Liver (tissue), 9 donors: ENCODE measurements around the gene GRIK1. TPM values are rescaled to one million over a fixed set of nuclear protein-coding genes. Genes with fewer than 3 reads are reported as not detected.

ENCODE experiments used
- DNase-seq: peaks from one replicate; pipeline ENCODE4 v3.0.0-alpha.2; 2017; ENCODE audit warnings: low spot score
- H3K27ac ChIP-seq, 2 donors: one replicate each; pipeline ENCODE4 v1.7.0; 2013; ENCODE audit warnings: inconsistent platforms in 2 of 2, low read length in 2 of 2, control low read depth in 1 of 2, low read depth in 1 of 2, mild to moderate bottlenecking in 1 of 2
- H3K27me3 ChIP-seq, 4 donors: one replicate each; pipeline versions ENCODE4 v1.6.1 to v1.7.0; 2013; ENCODE audit warnings: low read length in 3 of 4, inconsistent platforms in 1 of 4, mild to moderate bottlenecking in 1 of 4, moderate library complexity in 1 of 4; ENCODE audit not compliant: control insufficient read depth in 4 of 4, insufficient read depth in 4 of 4
- H3K36me3 ChIP-seq, 4 donors: one replicate each; pipeline versions ENCODE4 v1.6.1 to v1.7.0; 2013; ENCODE audit warnings: low read length in 3 of 4, mild to moderate bottlenecking in 3 of 4, low read depth in 1 of 4, moderate library complexity in 1 of 4; ENCODE audit not compliant: control insufficient read depth in 4 of 4, insufficient read depth in 3 of 4
- H3K4me1 ChIP-seq, 4 donors: one replicate each; pipeline versions ENCODE4 v1.6.1 to v1.7.0; 2013; ENCODE audit warnings: low read length in 3 of 4, mild to moderate bottlenecking in 3 of 4, moderate library complexity in 1 of 4; ENCODE audit not compliant: control insufficient read depth in 4 of 4, insufficient read depth in 4 of 4
- H3K4me3 ChIP-seq, 3 donors: one replicate each; pipeline versions ENCODE4 v1.6.1 to v1.7.0; 2013; ENCODE audit warnings: low read length in 3 of 3, control low read depth in 1 of 3, low read depth in 1 of 3, mild to moderate bottlenecking in 1 of 3
- H3K9ac ChIP-seq, 2 donors: one replicate each; pipeline ENCODE4 v1.7.0; 2013; ENCODE audit warnings: low read length in 2 of 2, mild to moderate bottlenecking in 2 of 2, moderate library complexity in 2 of 2, control low read depth in 1 of 2, low read depth in 1 of 2
- H3K9me3 ChIP-seq, 4 donors: one replicate each; pipeline versions ENCODE4 v1.6.1 to v1.7.0; 2013; ENCODE audit warnings: low read length in 3 of 4; ENCODE audit not compliant: control insufficient read depth in 4 of 4
- EGR1 ChIP-seq, 2 donors: IDR thresholded peaks; 2 replicates each; pipeline ENCODE4 v1.6.1; 2016 to 2018; ENCODE audit warnings: antibody characterized with exemption in 2 of 2, low read depth in 2 of 2
- FOXA1 ChIP-seq: IDR thresholded peaks from 2 replicates; pipeline ENCODE4 v1.6.1; 2016; ENCODE audit warnings: antibody characterized with exemption
- FOXA2 ChIP-seq: IDR thresholded peaks from 2 replicates; pipeline ENCODE4 v1.6.1; 2016; ENCODE audit warnings: antibody characterized with exemption
- HNF4A ChIP-seq, 2 donors: conservative IDR thresholded peaks; 2 replicates each; pipeline ENCODE4 v1.6.1; 2016; ENCODE audit warnings: antibody characterized with exemption in 2 of 2, mild to moderate bottlenecking in 2 of 2
- HNF4G ChIP-seq: IDR thresholded peaks from 2 replicates; pipeline ENCODE4 v1.6.1; 2016; ENCODE audit warnings: antibody characterized with exemption
- JUND ChIP-seq, 2 donors: IDR thresholded peaks; 2 replicates each; pipeline ENCODE4 v1.6.1; 2016; ENCODE audit warnings: antibody characterized with exemption in 2 of 2
- NR2F2 ChIP-seq: IDR thresholded peaks from 2 replicates; pipeline ENCODE4 v1.6.1; 2016; ENCODE audit warnings: antibody characterized with exemption
- RAD21 ChIP-seq, 2 donors: IDR thresholded peaks; 2 replicates each; pipeline ENCODE4 v1.6.1; 2016; ENCODE audit warnings: antibody characterized with exemption in 2 of 2, mild to moderate bottlenecking in 2 of 2
- RXRA ChIP-seq, 2 donors: IDR thresholded peaks; 2 replicates each; pipeline ENCODE4 v1.6.1; 2017 to 2018; ENCODE audit warnings: antibody characterized with exemption in 2 of 2, mild to moderate bottlenecking in 1 of 2
- SP1 ChIP-seq: IDR thresholded peaks from 2 replicates; pipeline ENCODE4 v1.6.1; 2018; ENCODE audit warnings: antibody characterized with exemption, mild to moderate bottlenecking
- TAF1 ChIP-seq: conservative IDR thresholded peaks from 2 replicates; pipeline ENCODE4 v1.6.1; 2016; ENCODE audit warnings: antibody characterized with exemption, mild to moderate bottlenecking
- YY1 ChIP-seq: IDR thresholded peaks from 2 replicates; pipeline ENCODE4 v1.6.1; 2016; ENCODE audit warnings: antibody characterized with exemption, mild to moderate bottlenecking
- WGBS: extraction: QIAGEN DNeasy Blood & Tissue Kit; methylation state at CpG from one replicate; pipeline ENCODE4 v1.1.7; 2013; 5-methylcytosine and 5-hydroxymethylcytosine counted together
- polyA plus RNA-seq, 2 donors: library from polyadenylated mRNA; stranded (reverse) in 1 of 2; unstranded in 1 of 2; fragments of 200-250 nt in 1 of 2; fragments of >200 nt in 1 of 2; fragmentation: Nextera tagmentation in 1 of 2; extraction: Ambion mirVana in 1 of 2; gene quantifications; one replicate each; pipeline versions ENCODE4 v1.2.1 to v1.2.3, GENCODE V29; 2013 to 2015
- total RNA-seq, 2 donors: library from RNA; depleted of rRNA; stranded (reverse); fragments of >200 nt; gene quantifications; one replicate each; pipeline ENCODE4 v1.2.3, GENCODE V29; 2014
- TF ChIP-seq, protein P1 (sequence below): IDR thresholded peaks from 2 replicates; pipeline ENCODE4 v1.6.1; 2016; ENCODE audit warnings: antibody characterized with exemption, mild to moderate bottlenecking
- TF ChIP-seq, protein P2 (sequence below): IDR thresholded peaks from 2 replicates; pipeline ENCODE4 v1.6.1; 2016; ENCODE audit warnings: antibody characterized with exemption
- TF ChIP-seq, protein P3 (sequence below): fragments of 150-350 bp; IDR thresholded peaks from 2 replicates; pipeline ENCODE4 v1.5.1; 2017; ENCODE audit warnings: improper control_type of control experiment, low read depth, low read length; ENCODE audit not compliant: missing input control
- donor health status: healthy.
- donor health status: healthy.
- donor health status: healthy.
- donor health status: healthy.
- donor health status: healthy.

Gene GRIK1
- total and polyA plus RNA-seq, 4 donors: 0.02 to 0.14 (median 0.05) TPM; not detected in 1

DNA sequence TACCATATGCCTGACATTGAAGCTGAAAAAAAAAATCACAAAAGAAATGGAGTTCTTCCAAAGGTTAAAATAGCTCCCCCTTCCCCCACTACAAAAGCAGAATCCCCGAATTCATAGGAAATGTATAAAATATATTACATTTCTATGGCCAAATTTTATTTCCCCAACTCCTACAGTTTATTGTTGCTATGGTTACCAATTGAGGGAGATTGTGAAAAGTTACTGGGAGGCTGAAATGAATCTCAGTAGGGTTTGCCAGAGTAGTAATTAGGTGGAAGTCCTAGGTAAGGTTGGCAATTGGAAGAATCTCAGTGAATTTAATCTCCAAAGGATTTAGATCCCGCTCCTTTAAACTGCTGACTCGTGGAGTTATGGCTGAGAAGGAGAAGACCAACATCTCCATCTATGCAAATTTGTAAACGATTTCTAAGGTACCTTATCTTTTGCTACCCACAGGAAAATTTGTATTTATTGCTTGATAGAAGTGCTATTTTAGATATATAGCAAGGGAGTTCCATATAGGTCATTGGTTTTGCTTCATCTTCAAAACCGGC, 359.0 kb downstream of the GRIK1 start:
- WGBS: 91% methylated on average over 5 of the region's 5 CpGs
- Histone ChIP-seq H3K4me1 (no peaks in the 10 kb centered on the region), H3K4me3 (no peak overlapping the region), H3K36me3 (no peaks in the 10 kb centered on the region), H3K27me3 (no peaks in the 10 kb centered on the region), H3K9me3 (no peaks in the 10 kb centered on the region), H3K27ac (no peak overlapping the region), H3K9ac (no peak overlapping the region)
- no peak for DNase-seq
- TF ChIP-seq, protein P1, sequence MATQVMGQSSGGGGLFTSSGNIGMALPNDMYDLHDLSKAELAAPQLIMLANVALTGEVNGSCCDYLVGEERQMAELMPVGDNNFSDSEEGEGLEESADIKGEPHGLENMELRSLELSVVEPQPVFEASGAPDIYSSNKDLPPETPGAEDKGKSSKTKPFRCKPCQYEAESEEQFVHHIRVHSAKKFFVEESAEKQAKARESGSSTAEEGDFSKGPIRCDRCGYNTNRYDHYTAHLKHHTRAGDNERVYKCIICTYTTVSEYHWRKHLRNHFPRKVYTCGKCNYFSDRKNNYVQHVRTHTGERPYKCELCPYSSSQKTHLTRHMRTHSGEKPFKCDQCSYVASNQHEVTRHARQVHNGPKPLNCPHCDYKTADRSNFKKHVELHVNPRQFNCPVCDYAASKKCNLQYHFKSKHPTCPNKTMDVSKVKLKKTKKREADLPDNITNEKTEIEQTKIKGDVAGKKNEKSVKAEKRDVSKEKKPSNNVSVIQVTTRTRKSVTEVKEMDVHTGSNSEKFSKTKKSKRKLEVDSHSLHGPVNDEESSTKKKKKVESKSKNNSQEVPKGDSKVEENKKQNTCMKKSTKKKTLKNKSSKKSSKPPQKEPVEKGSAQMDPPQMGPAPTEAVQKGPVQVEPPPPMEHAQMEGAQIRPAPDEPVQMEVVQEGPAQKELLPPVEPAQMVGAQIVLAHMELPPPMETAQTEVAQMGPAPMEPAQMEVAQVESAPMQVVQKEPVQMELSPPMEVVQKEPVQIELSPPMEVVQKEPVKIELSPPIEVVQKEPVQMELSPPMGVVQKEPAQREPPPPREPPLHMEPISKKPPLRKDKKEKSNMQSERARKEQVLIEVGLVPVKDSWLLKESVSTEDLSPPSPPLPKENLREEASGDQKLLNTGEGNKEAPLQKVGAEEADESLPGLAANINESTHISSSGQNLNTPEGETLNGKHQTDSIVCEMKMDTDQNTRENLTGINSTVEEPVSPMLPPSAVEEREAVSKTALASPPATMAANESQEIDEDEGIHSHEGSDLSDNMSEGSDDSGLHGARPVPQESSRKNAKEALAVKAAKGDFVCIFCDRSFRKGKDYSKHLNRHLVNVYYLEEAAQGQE: no peak
- no peak for TF ChIP-seq TAF1
- TF ChIP-seq SP1: no peak
- TF ChIP-seq, protein P2, sequence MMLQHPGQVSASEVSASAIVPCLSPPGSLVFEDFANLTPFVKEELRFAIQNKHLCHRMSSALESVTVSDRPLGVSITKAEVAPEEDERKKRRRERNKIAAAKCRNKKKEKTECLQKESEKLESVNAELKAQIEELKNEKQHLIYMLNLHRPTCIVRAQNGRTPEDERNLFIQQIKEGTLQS: no peak
- no peak for TF ChIP-seq RXRA (IDR thresholded peaks at IDR 0.05)
- no peak for TF ChIP-seq YY1
- TF ChIP-seq JUND (IDR thresholded peaks at IDR 0.05): no peak
- TF ChIP-seq, protein P3, sequence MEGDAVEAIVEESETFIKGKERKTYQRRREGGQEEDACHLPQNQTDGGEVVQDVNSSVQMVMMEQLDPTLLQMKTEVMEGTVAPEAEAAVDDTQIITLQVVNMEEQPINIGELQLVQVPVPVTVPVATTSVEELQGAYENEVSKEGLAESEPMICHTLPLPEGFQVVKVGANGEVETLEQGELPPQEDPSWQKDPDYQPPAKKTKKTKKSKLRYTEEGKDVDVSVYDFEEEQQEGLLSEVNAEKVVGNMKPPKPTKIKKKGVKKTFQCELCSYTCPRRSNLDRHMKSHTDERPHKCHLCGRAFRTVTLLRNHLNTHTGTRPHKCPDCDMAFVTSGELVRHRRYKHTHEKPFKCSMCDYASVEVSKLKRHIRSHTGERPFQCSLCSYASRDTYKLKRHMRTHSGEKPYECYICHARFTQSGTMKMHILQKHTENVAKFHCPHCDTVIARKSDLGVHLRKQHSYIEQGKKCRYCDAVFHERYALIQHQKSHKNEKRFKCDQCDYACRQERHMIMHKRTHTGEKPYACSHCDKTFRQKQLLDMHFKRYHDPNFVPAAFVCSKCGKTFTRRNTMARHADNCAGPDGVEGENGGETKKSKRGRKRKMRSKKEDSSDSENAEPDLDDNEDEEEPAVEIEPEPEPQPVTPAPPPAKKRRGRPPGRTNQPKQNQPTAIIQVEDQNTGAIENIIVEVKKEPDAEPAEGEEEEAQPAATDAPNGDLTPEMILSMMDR: no peak
- no peak for TF ChIP-seq NR2F2

DNA sequence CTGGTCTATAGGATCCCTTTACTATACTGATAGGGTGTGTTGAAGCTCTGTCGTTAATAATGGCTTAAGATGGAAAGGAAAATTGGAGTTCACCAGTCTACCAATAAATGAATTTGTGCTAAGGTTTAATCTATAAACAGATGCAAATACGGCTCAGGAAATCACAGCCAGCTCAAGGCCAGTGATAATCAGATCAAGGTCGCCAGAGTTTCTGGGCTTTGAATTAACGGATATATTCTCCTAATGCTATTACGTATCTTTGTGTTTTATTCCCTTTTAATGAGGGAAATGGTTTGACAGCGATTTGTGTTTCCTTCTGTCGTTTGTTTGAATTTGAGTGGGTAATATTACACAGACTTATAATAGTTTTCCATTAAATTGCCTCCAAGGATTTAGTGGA, 361.5 kb downstream of the GRIK1 start:
- DNase-seq: no peak
- Histone ChIP-seq H3K27ac (no peak overlapping the region), H3K4me3 (no peak overlapping the region), H3K9ac (no peak overlapping the region), H3K4me1 (no peaks in the 10 kb centered on the region), H3K27me3 (no peaks in the 10 kb centered on the region), H3K36me3 (no peaks in the 10 kb centered on the region), H3K9me3 (no peaks in the 10 kb centered on the region)
- 87% methylated on average over 7 of the region's 7 CpGs for WGBS
- TF ChIP-seq EGR1 (IDR thresholded peaks at IDR 0.05; ENCODE audit: low read depth in 2 of 2): no peak
- TF ChIP-seq, protein P1: no peak
- no peak for TF ChIP-seq FOXA1
- TF ChIP-seq HNF4G: no peak
- TF ChIP-seq, protein P2: no peak
- TF ChIP-seq, protein P3: no peak
- no peak for TF ChIP-seq NR2F2
- no peak for TF ChIP-seq SP1
- no peak for TF ChIP-seq RAD21 (IDR thresholded peaks at IDR 0.05)
- no peak for TF ChIP-seq RXRA (IDR thresholded peaks at IDR 0.05)
- TF ChIP-seq JUND (IDR thresholded peaks at IDR 0.05): no peak
- no peak for TF ChIP-seq TAF1
- TF ChIP-seq YY1: no peak
- TF ChIP-seq HNF4A (conservative IDR thresholded peaks at IDR 0.05): no peak
- no peak for TF ChIP-seq FOXA2
